Neural progenitor cell (in vitro differentiated cells): ENCODE data around the gene VPS51.

Source experiments
- EZH2 ChIP-seq: fragments of 200-600 bp; sonication (generic); IDR thresholded peaks from 2 replicates; pipeline ENCODE4 v1.6.1; 2017; ENCODE audit warnings: antibody characterized with exemption, mild to moderate bottlenecking, moderate library complexity
- TF ChIP-seq, protein P1 (sequence below): fragments of 200-600 bp; sonication (generic); IDR thresholded peaks from 2 replicates; pipeline ENCODE4 v1.5.1; 2017; ENCODE audit warnings: antibody characterized with exemption, mild to moderate bottlenecking

- TF ChIP-seq, protein P1, sequence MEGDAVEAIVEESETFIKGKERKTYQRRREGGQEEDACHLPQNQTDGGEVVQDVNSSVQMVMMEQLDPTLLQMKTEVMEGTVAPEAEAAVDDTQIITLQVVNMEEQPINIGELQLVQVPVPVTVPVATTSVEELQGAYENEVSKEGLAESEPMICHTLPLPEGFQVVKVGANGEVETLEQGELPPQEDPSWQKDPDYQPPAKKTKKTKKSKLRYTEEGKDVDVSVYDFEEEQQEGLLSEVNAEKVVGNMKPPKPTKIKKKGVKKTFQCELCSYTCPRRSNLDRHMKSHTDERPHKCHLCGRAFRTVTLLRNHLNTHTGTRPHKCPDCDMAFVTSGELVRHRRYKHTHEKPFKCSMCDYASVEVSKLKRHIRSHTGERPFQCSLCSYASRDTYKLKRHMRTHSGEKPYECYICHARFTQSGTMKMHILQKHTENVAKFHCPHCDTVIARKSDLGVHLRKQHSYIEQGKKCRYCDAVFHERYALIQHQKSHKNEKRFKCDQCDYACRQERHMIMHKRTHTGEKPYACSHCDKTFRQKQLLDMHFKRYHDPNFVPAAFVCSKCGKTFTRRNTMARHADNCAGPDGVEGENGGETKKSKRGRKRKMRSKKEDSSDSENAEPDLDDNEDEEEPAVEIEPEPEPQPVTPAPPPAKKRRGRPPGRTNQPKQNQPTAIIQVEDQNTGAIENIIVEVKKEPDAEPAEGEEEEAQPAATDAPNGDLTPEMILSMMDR, result no peak
- TF ChIP-seq EZH2, result no peak
Measured at GRCh38 chr11:65135633-65136145, 39.7 kb downstream of the VPS51 start.
